ENCODE results near the gene WNT3A. TPM values are rescaled to one million over a fixed set of nuclear protein-coding genes. Genes with fewer than 3 reads are reported as not detected.

WNT3A gene
- total RNA-seq, 1 donor from 2014 or later = 10.1 TPM

GRCh38 chr1:228058172-228058948 lies 51.6 kb downstream of the WNT3A start:
- TF ChIP-seq CTCF (IDR thresholded peaks at IDR 0.05) = no peak
- intact Hi-C loops (cut with DNase I) = no loop called here
- peak overlapping the region; percentile 47 for H3K27ac ChIP-seq
- no peaks in the 10 kb centered on the region for H3K36me3 ChIP-seq
- H3K27me3 ChIP-seq = peaks cover 54% of the 10 kb centered on the region
- H3K4me3 ChIP-seq = peak overlapping the region; percentile 38
- DNase-seq = peak; percentile 56
- peaks cover 14% of the 10 kb centered on the region for H3K4me1 ChIP-seq
- no peaks in the 10 kb centered on the region for H3K9me3 ChIP-seq
- no peak for ATAC-seq

GRCh38 chr1:228058949-228059633 lies 52.3 kb downstream of the WNT3A start:
- H3K36me3 ChIP-seq = no peaks in the 10 kb centered on the region
- intact Hi-C loops (cut with DNase I) = no loop called here
- DNase-seq = no peak
- peak overlapping the region; percentile 47 for H3K27ac ChIP-seq
- TF ChIP-seq CTCF (IDR thresholded peaks at IDR 0.05) = no peak
- peak overlapping the region; percentile 38 for H3K4me3 ChIP-seq
- no peak for ATAC-seq
- peaks cover 14% of the 10 kb centered on the region for H3K4me1 ChIP-seq
- no peaks in the 10 kb centered on the region for H3K9me3 ChIP-seq
- peaks cover 62% of the 10 kb centered on the region for H3K27me3 ChIP-seq

- peak overlapping the region; percentile 38 for H3K4me3 ChIP-seq
- H3K27me3 ChIP-seq = peaks cover 69% of the 10 kb centered on the region
- H3K36me3 ChIP-seq = no peaks in the 10 kb centered on the region
- H3K9me3 ChIP-seq = no peaks in the 10 kb centered on the region
- H3K4me1 ChIP-seq = peaks cover 14% of the 10 kb centered on the region
- no peak for TF ChIP-seq CTCF (IDR thresholded peaks at IDR 0.05)
- DNase-seq (peak; percentile 99), ATAC-seq (peak; percentile 92)
- intact Hi-C loops (cut with DNase I) = no loop called here
- H3K27ac ChIP-seq = peak overlapping the region; percentile 51
Observed at GRCh38 chr1:228059634-228060457, 53.0 kb downstream of the WNT3A start.

GRCh38 chr1:228060458-228061190 lies 53.8 kb downstream of the WNT3A start:
- no peaks in the 10 kb centered on the region for H3K9me3 ChIP-seq
- H3K4me3 ChIP-seq = peak overlapping the region; percentile 38
- H3K27ac ChIP-seq = peak overlapping the region; percentile 51
- peaks cover 14% of the 10 kb centered on the region for H3K4me1 ChIP-seq
- ATAC-seq = peak; percentile 14
- peak; percentile 81 for DNase-seq
- H3K36me3 ChIP-seq = no peaks in the 10 kb centered on the region
- peaks cover 75% of the 10 kb centered on the region for H3K27me3 ChIP-seq
- no peak for TF ChIP-seq CTCF (IDR thresholded peaks at IDR 0.05)
- intact Hi-C loops (cut with DNase I) = no loop called here

Measured in upper lobe of right lung (tissue), 1 donor.